HepG2 (cell line): ENCODE measurements around the gene ST6GALNAC3. TPM values are rescaled to one million over a fixed set of nuclear protein-coding genes. Genes with fewer than 3 reads are reported as not detected.

Experiments used
- ATAC-seq: fragments of 200-7000 bp; cut with Tn5 transposase; 3 replicates; pipeline ENCODE4 v1.9.1; 2020; ENCODE audit warnings: mild to moderate bottlenecking, moderate library complexity
- BruUV-seq: library from RNA; stranded (reverse); fragments of 400-500 nt; replicated peaks from 2 replicates; lab custom pipeline; 2021; lab: Mats Ljungman, UMichigan
- CTCF ChIA-PET: fragments of 300-600 bp; formaldehyde crosslinking; extraction: SDS; loops from one replicate; lab custom pipeline; 2021; ENCODE audit warnings: low total read pairs, inconsistent platforms, low intra/inter-chr PET ratio; lab: Yijun Ruan, JAX
- POLR2A ChIA-PET: fragments of 350-600 bp; sonication (Branson Sonifier 250); formaldehyde crosslinking; loops from one replicate; lab custom pipeline; 2020; ENCODE audit warnings: antibody characterized with exemption, inconsistent platforms; lab: Yijun Ruan, JAX
- DNase-seq: peaks from one replicate; pipeline ENCODE4 v3.0.0-alpha.2; 2015; ENCODE audit warnings: low spot score
- FAIRE-seq: peaks from 3 replicates; lab custom pipeline; 2011; peaks lifted over from hg19 to GRCh38; lab: Jason Lieb, UNC
- H2AFZ ChIP-seq: one replicate; pipeline ENCODE4 v1.6.1; 2011; ENCODE audit warnings: low read length, inconsistent platforms
- H3K27ac ChIP-seq: fragments of 300-600 bp; 3 replicates; pipeline ENCODE4 v1.8.0; 2011; ENCODE audit warnings: mixed run types, mild to moderate bottlenecking, mixed read lengths, low read length, inconsistent platforms; ENCODE audit not compliant: insufficient read depth; ENCODE audit errors: extremely low read length
- H3K27me3 ChIP-seq, 2 experiments: fragments of 200-600 bp in 1 of 2; 2 replicates in 1 of 2; 3 replicates in 1 of 2; pipeline versions ENCODE4 v1.6.0 to v1.8.0; 2011; ENCODE audit warnings: low read length in 2 of 2, mild to moderate bottlenecking in 2 of 2, moderate library complexity in 2 of 2, inconsistent platforms in 1 of 2; ENCODE audit not compliant: insufficient read depth in 2 of 2, control insufficient read depth in 1 of 2
- H3K36me3 ChIP-seq, 2 experiments: fragments of 200-600 bp in 1 of 2; replicated peaks in 1 of 2; 2 replicates in 1 of 2; 3 replicates in 1 of 2; pipeline versions ENCODE4 v1.5.1 to v1.8.0; 2011; ENCODE audit warnings: low read length in 2 of 2, inconsistent platforms in 1 of 2; ENCODE audit not compliant: insufficient read depth in 2 of 2, control insufficient read depth in 1 of 2
- H3K4me1 ChIP-seq: 2 replicates; pipeline ENCODE4 v1.5.1; 2012; ENCODE audit warnings: low read length, inconsistent platforms; ENCODE audit not compliant: insufficient read depth
- H3K4me2 ChIP-seq: 2 replicates; pipeline ENCODE4 v1.6.0; 2011; ENCODE audit warnings: low read depth, low read length, inconsistent platforms
- H3K4me3 ChIP-seq, 3 experiments: fragments of 200-600 bp in 1 of 3; sonication (generic), shearing (Covaris generic) in 1 of 3; replicated peaks in 1 of 3; 2 replicates each; pipeline ENCODE4 v1.5.1; 2011 to 2016; ENCODE audit warnings: low read length in 3 of 3, inconsistent platforms in 2 of 3, low read depth in 2 of 3, mild to moderate bottlenecking in 2 of 3, control low read depth in 1 of 3, mixed read lengths in 1 of 3; ENCODE audit not compliant: insufficient read depth in 1 of 3
- H3K79me2 ChIP-seq: one replicate; pipeline ENCODE4 v1.6.1; 2011; ENCODE audit warnings: low read length, inconsistent platforms; ENCODE audit not compliant: insufficient read depth
- H3K9ac ChIP-seq: 2 replicates; pipeline ENCODE4 v1.6.0; 2011; ENCODE audit warnings: mild to moderate bottlenecking, low read depth, low read length, inconsistent platforms; ENCODE audit not compliant: insufficient read depth
- H3K9me3 ChIP-seq: 2 replicates; pipeline ENCODE4 v1.5.1; 2012; ENCODE audit warnings: mild to moderate bottlenecking, low read length
- H4K20me1 ChIP-seq: 2 replicates; pipeline ENCODE4 v1.6.0; 2011; ENCODE audit warnings: inconsistent platforms, mild to moderate bottlenecking, low read length, moderate library complexity; ENCODE audit not compliant: insufficient read depth
- DMTF1 ChIP-seq: sonication (generic); formaldehyde crosslinking; IDR thresholded peaks from 2 replicates; pipeline ENCODE4 v1.4.0; 2020; ENCODE audit warnings: mild to moderate bottlenecking, missing genetic modification reagents
- FOXJ3 ChIP-seq: sonication (generic); formaldehyde crosslinking; IDR thresholded peaks from 2 replicates; pipeline ENCODE4 v1.4.0; 2020; ENCODE audit warnings: missing genetic modification reagents, mild to moderate bottlenecking, borderline replicate concordance
- HCFC1 ChIP-seq: fragments of 150-350 bp; IDR thresholded peaks from 2 replicates; pipeline ENCODE4 v1.6.1; 2014; ENCODE audit warnings: low read depth, low read length
- HIVEP1 ChIP-seq: sonication (generic); formaldehyde crosslinking; IDR thresholded peaks from 2 replicates; pipeline ENCODE4 v1.4.0; 2020; ENCODE audit warnings: mild to moderate bottlenecking, missing genetic modification reagents
- IKZF1 ChIP-seq: fragments of 450-650 bp; IDR thresholded peaks from 2 replicates; pipeline ENCODE4 v1.7.1; 2016
- ZMYM2 ChIP-seq: sonication (generic); formaldehyde crosslinking; IDR thresholded peaks from 2 replicates; pipeline ENCODE4 v1.8.0; 2022; ENCODE audit warnings: mild to moderate bottlenecking, missing genetic modification reagents
- ZNF713 ChIP-seq: sonication (generic); formaldehyde crosslinking; IDR thresholded peaks from 2 replicates; pipeline ENCODE4 v1.4.0; 2020; ENCODE audit warnings: mild to moderate bottlenecking, missing genetic modification reagents
- ZNF75D ChIP-seq: sonication (generic); formaldehyde crosslinking; IDR thresholded peaks from 2 replicates; pipeline ENCODE4 v1.8.1; 2023; ENCODE audit warnings: missing genetic modification reagents, mild to moderate bottlenecking, borderline replicate concordance
- ZNF879 ChIP-seq: sonication (generic); formaldehyde crosslinking; IDR thresholded peaks from 2 replicates; pipeline ENCODE4 v1.8.1; 2023; ENCODE audit warnings: missing genetic modification reagents
- WGBS: methylation state at CpG from one replicate; pipeline ENCODE4 v1.1.6; 2017; ENCODE audit warnings: low lambda C conversion rate; 5-methylcytosine and 5-hydroxymethylcytosine counted together
- in situ Hi-C: cut with HindIII; loops from 2 replicates; pipeline ENCODE4 v1.10.0; 2017; ENCODE audit warnings: low pct_unique_long_range_greater_than_20kb; ENCODE audit not compliant: extremely low pct_ligation_motif_present
- intact Hi-C: fragments of 100-400 bp; cut with micrococcal nuclease; formaldehyde crosslinking; loops from one replicate; pipeline ENCODE4 v1.10.0; 2022; ENCODE audit not compliant: unreplicated experiment
- polyA plus RNA-seq, 8 experiments: library from polyadenylated mRNA; depleted of rRNA in 3 of 8; stranded (reverse) in 7 of 8; unstranded in 1 of 8; fragments of >200 nt; fragmentation: Illumina TruSeq in 4 of 8; extraction: Trizol in 4 of 8; gene quantifications; 2 replicates each; pipeline versions ENCODE4 v1.2.1 to v1.2.3, GENCODE V29; 2011 to 2016; ENCODE audit warnings: low read depth in 4 of 8, missing spikeins in 1 of 8, mixed read lengths in 1 of 8; ENCODE audit not compliant: insufficient read depth in 1 of 8
- total RNA-seq, 5 experiments: library from RNA; depleted of rRNA; stranded (reverse); fragments of >200 nt; fragmentation: Illumina TruSeq; extraction: Trizol; gene quantifications; 2 replicates each; pipeline ENCODE4 v1.2.3, GENCODE V29; 2016; ENCODE audit warnings: low read depth in 1 of 5
- TF ChIP-seq, protein P1 (sequence below): IDR thresholded peaks from 2 replicates; pipeline ENCODE4 v1.6.1; 2016; ENCODE audit warnings: mild to moderate bottlenecking

Gene ST6GALNAC3
- total and polyA plus RNA-seq, 2 of the 13 experiments (the other 11 are each of a cell fraction or from before 2014, with no cell fraction given), result not detected

DNA sequence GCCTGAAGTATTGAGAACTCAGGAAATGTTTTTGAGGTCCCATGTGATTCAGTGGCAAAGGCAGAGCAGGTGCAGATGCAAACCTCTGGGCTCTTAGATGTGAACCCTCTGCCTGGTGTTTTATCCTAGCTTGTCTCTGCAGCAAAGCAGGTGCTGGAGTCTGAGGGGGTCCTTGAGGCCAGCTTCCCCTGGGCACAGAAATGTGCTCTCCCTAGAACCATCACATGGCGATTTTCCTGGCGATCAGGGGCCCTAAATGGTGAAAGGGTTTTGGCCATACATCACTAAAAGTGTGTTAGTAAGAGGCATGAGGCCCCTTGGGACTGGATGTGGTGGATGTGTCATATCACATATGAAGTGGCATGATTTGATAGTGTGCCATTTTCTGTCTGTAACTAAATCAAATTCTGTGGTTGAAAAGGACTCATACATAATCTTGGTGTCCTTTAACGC is 144.8 kb downstream of the ST6GALNAC3 start:
- intact Hi-C loops, result no loop called here
- TF ChIP-seq HIVEP1 (CRISPR knock-in tag), result no peak
- TF ChIP-seq ZNF713 (CRISPR knock-in tag), result no peak
- TF ChIP-seq ZNF75D (CRISPR knock-in tag), result no peak
- TF ChIP-seq FOXJ3 (CRISPR knock-in tag), result no peak
- no peak for TF ChIP-seq IKZF1
- TF ChIP-seq HCFC1, result no peak
- TF ChIP-seq, protein P1, sequence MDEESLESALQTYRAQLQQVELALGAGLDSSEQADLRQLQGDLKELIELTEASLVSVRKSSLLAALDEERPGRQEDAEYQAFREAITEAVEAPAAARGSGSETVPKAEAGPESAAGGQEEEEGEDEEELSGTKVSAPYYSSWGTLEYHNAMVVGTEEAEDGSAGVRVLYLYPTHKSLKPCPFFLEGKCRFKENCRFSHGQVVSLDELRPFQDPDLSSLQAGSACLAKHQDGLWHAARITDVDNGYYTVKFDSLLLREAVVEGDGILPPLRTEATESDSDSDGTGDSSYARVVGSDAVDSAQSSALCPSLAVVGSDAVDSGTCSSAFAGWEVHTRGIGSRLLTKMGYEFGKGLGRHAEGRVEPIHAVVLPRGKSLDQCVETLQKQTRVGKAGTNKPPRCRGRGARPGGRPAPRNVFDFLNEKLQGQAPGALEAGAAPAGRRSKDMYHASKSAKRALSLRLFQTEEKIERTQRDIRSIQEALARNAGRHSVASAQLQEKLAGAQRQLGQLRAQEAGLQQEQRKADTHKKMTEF (CRISPR knock-in tag), result no peak
- TF ChIP-seq ZMYM2, result no peak
- TF ChIP-seq DMTF1 (CRISPR knock-in tag), result no peak
- TF ChIP-seq ZNF879 (CRISPR knock-in tag), result no peak
- Histone ChIP-seq H4K20me1 (no peaks in the 10 kb centered on the region), H3K79me2 (no peaks in the 10 kb centered on the region), H3K27me3 (no peaks in the 10 kb centered on the region), H3K27ac (no peak overlapping the region), H3K9ac (no peak overlapping the region), H3K36me3 (no peaks in the 10 kb centered on the region), H3K4me3 (no peak overlapping the region), H3K4me2 (no peak overlapping the region), H3K4me1 (no peaks in the 10 kb centered on the region), H2AFZ (no peak overlapping the region), H3K9me3 (no peaks in the 10 kb centered on the region)
- no peak for DNase-seq
- no peak for ATAC-seq
- no TSS peak for BruUV-seq
- CTCF ChIA-PET, result no interaction called here
- in situ Hi-C loops, result no loop called here
- POLR2A ChIA-PET, result no interaction called here
- no peak for FAIRE-seq
- WGBS, result 0% methylated on average over 2 of the region's 3 CpGs
